Astrocyte (in vitro differentiated cells and primary cell): ENCODE data around the gene SLC6A11. TPM values are rescaled to one million over a fixed set of nuclear protein-coding genes. Genes with fewer than 3 reads are reported as not detected.

ENCODE experiments used
- DNase-seq: peaks from one replicate; pipeline ENCODE4 v3.0.0-alpha.2; 2010; ENCODE audit warnings: low read depth
- FAIRE-seq: peaks from 2 replicates; lab custom pipeline; 2011; peaks lifted over from hg19 to GRCh38; lab: Jason Lieb, UNC
- H2AFZ ChIP-seq: 2 replicates; pipeline ENCODE4 v1.6.0; 2012; ENCODE audit warnings: low read depth, low read length, inconsistent platforms
- H3K27ac ChIP-seq: 2 replicates; pipeline ENCODE4 v1.5.1; 2011; ENCODE audit warnings: low read depth, low read length, inconsistent platforms
- H3K27me3 ChIP-seq: 2 replicates; pipeline ENCODE4 v1.6.0; 2011; ENCODE audit warnings: low read length, inconsistent platforms; ENCODE audit not compliant: insufficient read depth
- H3K36me3 ChIP-seq: 2 replicates; pipeline ENCODE4 v1.5.1; 2011; ENCODE audit warnings: low read length, inconsistent platforms; ENCODE audit not compliant: insufficient read depth
- H3K4me1 ChIP-seq: 2 replicates; pipeline ENCODE4 v1.5.1; 2011; ENCODE audit warnings: low read length, inconsistent platforms; ENCODE audit not compliant: insufficient read depth
- H3K4me2 ChIP-seq: 2 replicates; pipeline ENCODE4 v1.6.0; 2012; ENCODE audit warnings: low read length, inconsistent platforms
- H3K4me3 ChIP-seq: 2 replicates; pipeline ENCODE4 v1.5.1; 2011; ENCODE audit warnings: low read depth, mild to moderate bottlenecking, low read length, inconsistent platforms; ENCODE audit not compliant: insufficient read depth
- H3K79me2 ChIP-seq: 2 replicates; pipeline ENCODE4 v1.6.0; 2012; ENCODE audit warnings: mild to moderate bottlenecking, low read length, inconsistent platforms; ENCODE audit not compliant: insufficient read depth
- H3K9ac ChIP-seq: 2 replicates; pipeline ENCODE4 v1.6.0; 2012; ENCODE audit warnings: mild to moderate bottlenecking, low read length, inconsistent platforms
- H3K9me3 ChIP-seq: 2 replicates; pipeline ENCODE4 v1.5.1; 2012; ENCODE audit warnings: low read depth, mild to moderate bottlenecking, low read length, inconsistent platforms; ENCODE audit not compliant: insufficient read depth
- H4K20me1 ChIP-seq: 2 replicates; pipeline ENCODE4 v1.6.0; 2012; ENCODE audit warnings: low read length, inconsistent platforms; ENCODE audit not compliant: insufficient read depth
- H3K27ac Mint-ChIP-seq: one replicate; pipeline ENCODE4 v1.8.0; 2021; ENCODE audit warnings: mild to moderate bottlenecking, mixed read lengths; ENCODE audit not compliant: unreplicated experiment
- H3K27me3 Mint-ChIP-seq: one replicate; pipeline ENCODE4 v1.8.0; 2021; ENCODE audit warnings: low read depth, mixed read lengths; ENCODE audit not compliant: unreplicated experiment
- H3K36me3 Mint-ChIP-seq: one replicate; pipeline ENCODE4 v1.8.0; 2021; ENCODE audit warnings: low read depth, mixed read lengths; ENCODE audit not compliant: unreplicated experiment
- H3K4me1 Mint-ChIP-seq: one replicate; pipeline ENCODE4 v1.8.0; 2021; ENCODE audit warnings: low read depth, mixed read lengths; ENCODE audit not compliant: unreplicated experiment
- H3K4me3 Mint-ChIP-seq: one replicate; pipeline ENCODE4 v1.8.0; 2021; ENCODE audit warnings: mild to moderate bottlenecking, moderate library complexity, mixed read lengths; ENCODE audit not compliant: unreplicated experiment
- H3K9me3 Mint-ChIP-seq: one replicate; pipeline ENCODE4 v1.8.0; 2021; ENCODE audit warnings: mild to moderate bottlenecking, mixed read lengths; ENCODE audit not compliant: unreplicated experiment
- EZH2 ChIP-seq: IDR thresholded peaks from 2 replicates; pipeline ENCODE4 v1.6.1; 2012; ENCODE audit warnings: mild to moderate bottlenecking, low read length, inconsistent platforms; ENCODE audit not compliant: insufficient read depth
- total RNA-seq: library from RNA; stranded (reverse); gene quantifications from 2 replicates; pipeline ENCODE4 v1.2.1, GENCODE V29; 2021
- TF ChIP-seq, protein P1 (sequence below): IDR thresholded peaks from 2 replicates; pipeline ENCODE4 v1.5.1; 2011; ENCODE audit warnings: low read depth, mild to moderate bottlenecking, inconsistent platforms, low read length, moderate library complexity; ENCODE audit not compliant: insufficient read depth

Gene SLC6A11
- total RNA-seq, 1 donor from 2014 or later, result 0.34 TPM

DNA sequence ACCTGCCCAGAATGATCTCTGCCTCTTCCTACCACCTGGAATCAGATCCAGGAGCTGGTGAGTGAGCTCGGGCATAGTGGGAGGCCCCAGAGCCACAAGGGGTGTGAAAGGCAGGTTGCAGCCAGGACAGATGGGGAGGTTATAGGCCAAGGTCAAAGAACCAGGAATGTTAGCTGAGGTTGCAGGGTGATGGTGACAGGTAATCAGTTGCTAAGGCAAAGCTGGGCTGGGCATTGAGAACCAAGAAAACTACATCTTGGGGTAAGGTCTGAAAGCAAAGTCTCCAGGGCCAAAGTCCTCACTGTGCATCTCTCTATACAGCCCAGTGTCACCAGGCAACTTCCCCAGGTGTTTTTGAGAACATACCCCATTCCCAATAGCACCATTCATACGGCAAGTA, 38.4 kb upstream of the SLC6A11 start:
- Histone ChIP-seq H2AFZ (no peak overlapping the region), H3K4me1 (no peaks in the 10 kb centered on the region), H3K4me2 (no peak overlapping the region), H3K79me2 (no peaks in the 10 kb centered on the region), H4K20me1 (no peaks in the 10 kb centered on the region), H3K36me3 (no peaks in the 10 kb centered on the region), H3K9me3 (no peaks in the 10 kb centered on the region), H3K27ac (no peak overlapping the region), H3K9ac (no peak overlapping the region), H3K4me3 (no peak overlapping the region), H3K27me3 (peaks cover 8% of the 10 kb centered on the region)
- Mint-ChIP-seq H3K4me3 (no peak overlapping the region), H3K27ac (no peak overlapping the region), H3K4me1 (no peaks in the 10 kb centered on the region), H3K36me3 (peaks cover 2% of the 10 kb centered on the region), H3K9me3 (peaks cover 6% of the 10 kb centered on the region), H3K27me3 (peaks cover 74% of the 10 kb centered on the region)
- DNase-seq (no peak), FAIRE-seq (no peak)
- TF ChIP-seq EZH2, result no peak
- TF ChIP-seq, protein P1, sequence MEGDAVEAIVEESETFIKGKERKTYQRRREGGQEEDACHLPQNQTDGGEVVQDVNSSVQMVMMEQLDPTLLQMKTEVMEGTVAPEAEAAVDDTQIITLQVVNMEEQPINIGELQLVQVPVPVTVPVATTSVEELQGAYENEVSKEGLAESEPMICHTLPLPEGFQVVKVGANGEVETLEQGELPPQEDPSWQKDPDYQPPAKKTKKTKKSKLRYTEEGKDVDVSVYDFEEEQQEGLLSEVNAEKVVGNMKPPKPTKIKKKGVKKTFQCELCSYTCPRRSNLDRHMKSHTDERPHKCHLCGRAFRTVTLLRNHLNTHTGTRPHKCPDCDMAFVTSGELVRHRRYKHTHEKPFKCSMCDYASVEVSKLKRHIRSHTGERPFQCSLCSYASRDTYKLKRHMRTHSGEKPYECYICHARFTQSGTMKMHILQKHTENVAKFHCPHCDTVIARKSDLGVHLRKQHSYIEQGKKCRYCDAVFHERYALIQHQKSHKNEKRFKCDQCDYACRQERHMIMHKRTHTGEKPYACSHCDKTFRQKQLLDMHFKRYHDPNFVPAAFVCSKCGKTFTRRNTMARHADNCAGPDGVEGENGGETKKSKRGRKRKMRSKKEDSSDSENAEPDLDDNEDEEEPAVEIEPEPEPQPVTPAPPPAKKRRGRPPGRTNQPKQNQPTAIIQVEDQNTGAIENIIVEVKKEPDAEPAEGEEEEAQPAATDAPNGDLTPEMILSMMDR, result no peak

GRCh38 chr3:10778492-10779292, 37.3 kb upstream of the SLC6A11 start:
- Histone ChIP-seq H3K4me1 (no peaks in the 10 kb centered on the region), H3K79me2 (no peaks in the 10 kb centered on the region), H3K9me3 (no peaks in the 10 kb centered on the region), H3K27me3 (peaks cover 4% of the 10 kb centered on the region), H2AFZ (no peak overlapping the region), H3K4me2 (no peak overlapping the region), H3K36me3 (no peaks in the 10 kb centered on the region), H3K4me3 (no peak overlapping the region), H4K20me1 (no peaks in the 10 kb centered on the region), H3K9ac (no peak overlapping the region), H3K27ac (no peak overlapping the region)
- no peak overlapping the region for H3K27ac Mint-ChIP-seq
- H3K36me3 Mint-ChIP-seq, result peaks cover 2% of the 10 kb centered on the region
- peaks cover 66% of the 10 kb centered on the region for H3K27me3 Mint-ChIP-seq
- H3K4me1 Mint-ChIP-seq, result no peaks in the 10 kb centered on the region
- no peak for TF ChIP-seq EZH2
- TF ChIP-seq, protein P1, result no peak
- FAIRE-seq, result no peak
- peaks cover 4% of the 10 kb centered on the region for H3K9me3 Mint-ChIP-seq
- H3K4me3 Mint-ChIP-seq, result no peak overlapping the region
- DNase-seq, result no peak

GRCh38 chr3:10779293-10779805, 36.7 kb upstream of the SLC6A11 start:
- no peaks in the 10 kb centered on the region for H3K79me2 ChIP-seq
- no peak overlapping the region for H3K27ac ChIP-seq
- H3K9me3 ChIP-seq, result no peaks in the 10 kb centered on the region
- H3K9me3 Mint-ChIP-seq, result peaks cover 3% of the 10 kb centered on the region
- peaks cover 2% of the 10 kb centered on the region for H3K36me3 Mint-ChIP-seq
- H3K4me1 ChIP-seq, result no peaks in the 10 kb centered on the region
- H3K4me3 Mint-ChIP-seq, result no peak overlapping the region
- peaks cover 8% of the 10 kb centered on the region for H3K27me3 ChIP-seq
- H4K20me1 ChIP-seq, result no peaks in the 10 kb centered on the region
- FAIRE-seq (no peak), DNase-seq (no peak)
- H2AFZ ChIP-seq, result no peak overlapping the region
- H3K27ac Mint-ChIP-seq, result no peak overlapping the region
- TF ChIP-seq, protein P1, result no peak
- no peak for TF ChIP-seq EZH2
- H3K9ac ChIP-seq, result no peak overlapping the region
- H3K4me3 ChIP-seq, result no peak overlapping the region
- peaks cover 60% of the 10 kb centered on the region for H3K27me3 Mint-ChIP-seq
- no peak overlapping the region for H3K4me2 ChIP-seq
- H3K4me1 Mint-ChIP-seq, result no peaks in the 10 kb centered on the region
- H3K36me3 ChIP-seq, result no peaks in the 10 kb centered on the region
